Measurements from ENCODE around the gene ALDH1A2. TPM values are rescaled to one million over a fixed set of nuclear protein-coding genes. Genes with fewer than 3 reads are reported as not detected.

Gene ALDH1A2
- total RNA-seq, 4 donors from 2014 or later = 7.5 to 16.5 (median 11.5) TPM

- TF ChIP-seq CTCF (IDR thresholded peaks at IDR 0.05; ENCODE audit: low read depth) = no peak
These were observed 142.7 kb downstream of the ALDH1A2 start for GRCh38 chr15:57922776-57923175.

- TF ChIP-seq CTCF (IDR thresholded peaks at IDR 0.05; ENCODE audit: low read depth) = no peak
These were observed 144.1 kb downstream of the ALDH1A2 start for GRCh38 chr15:57921371-57921770.

- no peak for TF ChIP-seq CTCF (IDR thresholded peaks at IDR 0.05; ENCODE audit: low read depth)
These were observed 144.6 kb downstream of the ALDH1A2 start for GRCh38 chr15:57920911-57921310.

GRCh38 chr15:57919754-57920153 is 145.8 kb downstream of the ALDH1A2 start:
- no peak for TF ChIP-seq CTCF (IDR thresholded peaks at IDR 0.05; ENCODE audit: low read depth)

GRCh38 chr15:57917998-57918397 is 147.5 kb downstream of the ALDH1A2 start:
- TF ChIP-seq CTCF (IDR thresholded peaks at IDR 0.05; ENCODE audit: low read depth) = no peak

- no peak for TF ChIP-seq CTCF (IDR thresholded peaks at IDR 0.05; ENCODE audit: low read depth)
These were observed 148.8 kb downstream of the ALDH1A2 start for GRCh38 chr15:57916695-57917094.

- no peak for TF ChIP-seq CTCF (IDR thresholded peaks at IDR 0.05; ENCODE audit: low read depth)
These were observed 149.5 kb downstream of the ALDH1A2 start for GRCh38 chr15:57915827-57916531.

Data from subcutaneous adipose tissue (tissue), 4 donors.